ENCODE data around the gene DHRSX. TPM values are rescaled to one million over a fixed set of nuclear protein-coding genes. Genes with fewer than 3 reads are reported as not detected.
"Not testable (repeated sequence)": the region's sequence is repeated elsewhere in the genome, so short reads cannot be mapped to it uniquely, and the experiment has no call there.

The DHRSX gene
- total RNA-seq, 1 experiment from 2014 or later, result 22.7 TPM

- no peak for DNase-seq (ENCODE audit: low read depth)
Measured at GRCh38 chrX:2266445-2267349, 234.1 kb downstream of the DHRSX start.

GRCh38 chrX:2265658-2266444 lies 234.9 kb downstream of the DHRSX start:
- DNase-seq (ENCODE audit: low read depth), result not testable (repeated sequence)

GRCh38 chrX:2264179-2265030 lies 236.4 kb downstream of the DHRSX start:
- DNase-seq (ENCODE audit: low read depth), result no peak

GRCh38 chrX:2263203-2263602 lies 237.6 kb downstream of the DHRSX start:
- DNase-seq (ENCODE audit: low read depth), result no peak

GRCh38 chrX:2262668-2263055 lies 238.1 kb downstream of the DHRSX start:
- DNase-seq (ENCODE audit: low read depth), result no peak

GRCh38 chrX:2261831-2262667 lies 238.7 kb downstream of the DHRSX start:
- DNase-seq (ENCODE audit: low read depth), result no peak

- no peak for DNase-seq (ENCODE audit: low read depth)
Measured at GRCh38 chrX:2252331-2253065, 248.3 kb downstream of the DHRSX start.

GRCh38 chrX:2251211-2251610 lies 249.6 kb downstream of the DHRSX start:
- no peak for DNase-seq (ENCODE audit: low read depth)

GRCh38 chrX:2243913-2244460 lies 256.8 kb downstream of the DHRSX start:
- DNase-seq (ENCODE audit: low read depth), result no peak

GRCh38 chrX:2242980-2243379 lies 257.8 kb downstream of the DHRSX start:
- no peak for DNase-seq (ENCODE audit: low read depth)

GRCh38 chrX:2242326-2242725 lies 258.4 kb downstream of the DHRSX start:
- DNase-seq (ENCODE audit: low read depth), result no peak

GRCh38 chrX:2241496-2241895 lies 259.3 kb downstream of the DHRSX start:
- DNase-seq (ENCODE audit: low read depth), result not testable (repeated sequence)

GRCh38 chrX:2240761-2241160 lies 260.0 kb downstream of the DHRSX start:
- not testable (repeated sequence) for DNase-seq (ENCODE audit: low read depth)

- no peak for DNase-seq (ENCODE audit: low read depth)
Measured at GRCh38 chrX:2237976-2238375, 262.8 kb downstream of the DHRSX start.

- DNase-seq (ENCODE audit: low read depth), result no peak
Measured at GRCh38 chrX:2231570-2232192, 269.1 kb downstream of the DHRSX start.

GRCh38 chrX:2230457-2230856 lies 270.3 kb downstream of the DHRSX start:
- DNase-seq (ENCODE audit: low read depth), result no peak

- DNase-seq (ENCODE audit: low read depth), result no peak
Measured at GRCh38 chrX:2228536-2228935, 272.2 kb downstream of the DHRSX start.

- DNase-seq (ENCODE audit: low read depth), result no peak
Measured at GRCh38 chrX:2226906-2227656, 273.7 kb downstream of the DHRSX start.
